Upper lobe of left lung (tissue), 6 donors: ENCODE data around the gene RABEPK. TPM values are rescaled to one million over a fixed set of nuclear protein-coding genes. Genes with fewer than 3 reads are reported as not detected.
"Not testable (repeated sequence)": the region's sequence is repeated elsewhere in the genome, so short reads cannot be mapped to it uniquely, and the experiment has no call there.

Experiments
- ATAC-seq, 2 donors: fragments of 200-7000 bp; cut with Tn5 transposase; one replicate each; pipeline ENCODE4 v1.9.1; 2022; ENCODE audit warnings: mild to moderate bottlenecking in 2 of 2, moderate library complexity in 2 of 2; ENCODE audit not compliant: low FRiP score in 2 of 2
- DNase-seq, 2 donors: peaks; one replicate each; pipeline ENCODE4 v3.0.0-alpha.2; 2019 to 2020
- H3K27ac ChIP-seq, 4 donors: fragments of 200-600 bp; sonication (generic); one replicate each; pipeline ENCODE4 v1.5.1; 2016 to 2019
- H3K27me3 ChIP-seq, 4 donors: fragments of 200-600 bp; sonication (generic); one replicate each; pipeline ENCODE4 v1.5.1; 2017 to 2019
- H3K36me3 ChIP-seq, 4 donors: fragments of 200-600 bp; sonication (generic); one replicate each; pipeline ENCODE4 v1.5.1; 2016 to 2019
- H3K4me1 ChIP-seq, 4 donors: fragments of 200-600 bp; sonication (generic); one replicate each; pipeline ENCODE4 v1.5.1; 2018 to 2019
- H3K4me3 ChIP-seq, 4 donors: fragments of 200-600 bp; sonication (generic); one replicate each; pipeline ENCODE4 v1.5.1; 2017 to 2019; ENCODE audit warnings: mild to moderate bottlenecking in 2 of 4, moderate library complexity in 1 of 4
- H3K9me3 ChIP-seq, 4 donors: fragments of 200-600 bp; sonication (generic); one replicate each; pipeline ENCODE4 v1.5.1; 2018 to 2019
- EP300 ChIP-seq, 4 donors: sonication (generic); formaldehyde crosslinking; IDR thresholded peaks; one replicate each; pipeline ENCODE4 v1.5.1; 2017; ENCODE audit warnings: antibody characterized with exemption in 4 of 4, control low read depth in 2 of 4
- POLR2A ChIP-seq, 4 donors: fragments of 450-650 bp; IDR thresholded peaks; one replicate each; pipeline ENCODE4 v1.5.1; 2016 to 2017; ENCODE audit warnings: antibody characterized with exemption in 4 of 4, mild to moderate bottlenecking in 2 of 4
- POLR2AphosphoS5 ChIP-seq, 2 donors: sonication (generic); formaldehyde crosslinking; IDR thresholded peaks; one replicate each; pipeline ENCODE4 v1.5.1; 2017; ENCODE audit warnings: antibody characterized with exemption in 2 of 2
- WGBS, 2 donors: methylation state at CpG; one replicate each; pipeline ENCODE4 v1.1.5; 2017 to 2018; 5-methylcytosine and 5-hydroxymethylcytosine counted together
- total RNA-seq, 6 donors: library from RNA; depleted of rRNA in 4 of 6; stranded (reverse); fragments of >200 nt in 4 of 6; gene quantifications; one replicate each; pipeline versions ENCODE4 v1.1.0 to v1.2.1, GENCODE V29; 2016 to 2021
- TF ChIP-seq, protein P1 (sequence below), 6 experiments: fragments of 450-650 bp in 4 of 6; fragments of 200-600 bp in 2 of 6; sonication (generic) in 2 of 6; IDR thresholded peaks; one replicate each; pipeline ENCODE4 v1.5.1; 2016 to 2019; ENCODE audit warnings: antibody characterized with exemption in 6 of 6
- donor health status: DM: no; HTN: no; CAD: no; lungs with moderate emphysema.
- donor health status: DM: no; HTN: yes; CAD: no; lungs with severe emphysema.

Gene RABEPK
- total RNA-seq, 6 donors from 2014 or later = 4.9 to 16.6 (median 12.7) TPM

DNA sequence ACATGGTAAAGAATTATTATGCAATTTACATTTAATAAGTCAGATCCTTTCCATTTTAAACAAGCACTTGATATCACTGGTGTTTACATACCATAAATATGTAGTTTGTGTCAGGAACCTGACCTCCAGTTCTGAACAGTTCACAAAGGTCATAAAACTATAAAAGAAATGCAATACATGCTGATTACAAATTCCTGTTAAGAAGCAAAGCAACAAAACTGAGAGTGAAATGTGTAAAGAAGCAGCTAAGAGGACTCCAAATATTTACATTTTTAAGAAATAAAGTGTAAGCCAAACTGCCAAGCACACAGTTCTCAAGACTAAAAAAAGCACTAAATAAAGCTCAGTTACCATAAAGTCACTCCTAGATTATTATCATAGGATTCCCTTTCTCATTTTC, 39.6 kb upstream of the RABEPK start:
- no peak for DNase-seq
- Histone ChIP-seq H3K9me3 (no peaks in the 10 kb centered on the region), H3K27me3 (no peaks in the 10 kb centered on the region), H3K27ac (peak overlapping the region; percentile 18 to 69 (median 35)), H3K36me3 (peaks cover 0 to 23% (median 4%) of the 10 kb centered on the region in 4 donors), H3K4me1 (peaks cover 9 to 20% (median 14%) of the 10 kb centered on the region in 4 donors), H3K4me3 (no peak overlapping the region)
- no peak for ATAC-seq
- TF ChIP-seq POLR2AphosphoS5 (IDR thresholded peaks at IDR 0.05) (no peak), EP300 (IDR thresholded peaks at IDR 0.05) (no peak), POLR2A (IDR thresholded peaks at IDR 0.05) (no peak)
- TF ChIP-seq, protein P1, sequence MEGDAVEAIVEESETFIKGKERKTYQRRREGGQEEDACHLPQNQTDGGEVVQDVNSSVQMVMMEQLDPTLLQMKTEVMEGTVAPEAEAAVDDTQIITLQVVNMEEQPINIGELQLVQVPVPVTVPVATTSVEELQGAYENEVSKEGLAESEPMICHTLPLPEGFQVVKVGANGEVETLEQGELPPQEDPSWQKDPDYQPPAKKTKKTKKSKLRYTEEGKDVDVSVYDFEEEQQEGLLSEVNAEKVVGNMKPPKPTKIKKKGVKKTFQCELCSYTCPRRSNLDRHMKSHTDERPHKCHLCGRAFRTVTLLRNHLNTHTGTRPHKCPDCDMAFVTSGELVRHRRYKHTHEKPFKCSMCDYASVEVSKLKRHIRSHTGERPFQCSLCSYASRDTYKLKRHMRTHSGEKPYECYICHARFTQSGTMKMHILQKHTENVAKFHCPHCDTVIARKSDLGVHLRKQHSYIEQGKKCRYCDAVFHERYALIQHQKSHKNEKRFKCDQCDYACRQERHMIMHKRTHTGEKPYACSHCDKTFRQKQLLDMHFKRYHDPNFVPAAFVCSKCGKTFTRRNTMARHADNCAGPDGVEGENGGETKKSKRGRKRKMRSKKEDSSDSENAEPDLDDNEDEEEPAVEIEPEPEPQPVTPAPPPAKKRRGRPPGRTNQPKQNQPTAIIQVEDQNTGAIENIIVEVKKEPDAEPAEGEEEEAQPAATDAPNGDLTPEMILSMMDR (IDR thresholded peaks at IDR 0.05) = no peak

DNA sequence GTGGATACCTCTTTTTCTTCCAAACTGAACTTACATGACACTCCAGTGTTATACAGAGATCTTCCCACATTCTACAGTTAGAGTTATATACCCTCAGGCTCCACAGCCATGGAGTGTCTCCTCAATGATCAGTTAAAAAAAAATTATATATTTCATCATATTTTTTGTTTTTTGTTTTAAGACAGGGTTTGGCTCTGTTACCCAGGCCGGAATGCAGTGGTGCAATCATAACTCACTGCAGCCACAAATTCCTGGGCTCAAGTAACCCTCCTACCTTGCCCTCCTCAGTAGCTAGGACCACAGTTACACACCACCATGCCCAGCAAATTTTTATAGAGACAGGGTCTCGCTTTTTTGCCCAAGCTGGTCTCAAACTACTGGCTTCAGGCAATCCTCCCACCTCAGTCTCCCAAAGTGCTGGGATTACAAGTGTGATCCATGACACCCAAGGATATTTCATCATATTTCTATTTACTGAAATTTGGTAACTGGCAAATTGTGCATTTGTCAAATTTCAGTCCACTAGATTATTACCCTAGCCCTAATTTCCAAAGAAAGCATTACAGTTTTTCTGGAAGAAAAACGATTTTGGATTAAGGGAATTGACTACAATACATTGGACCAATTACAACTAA, 38.9 kb upstream of the RABEPK start:
- peaks cover 0 to 23% (median 4%) of the 10 kb centered on the region in 4 donors for H3K36me3 ChIP-seq
- peak; percentile 49 to 70 for ATAC-seq
- TF ChIP-seq EP300 (IDR thresholded peaks at IDR 0.05) = no peak
- WGBS, 2 donors = 59 to 63% methylated on average over 3 of the region's 3 CpGs
- no peaks in the 10 kb centered on the region for H3K9me3 ChIP-seq
- no peaks in the 10 kb centered on the region for H3K27me3 ChIP-seq
- peak in 1 of 2 donors; percentile 40 for DNase-seq
- peaks cover 9 to 20% (median 14%) of the 10 kb centered on the region in 4 donors for H3K4me1 ChIP-seq
- H3K27ac ChIP-seq = peak overlapping the region; percentile 24 to 69 (median 35)
- H3K4me3 ChIP-seq = no peak overlapping the region

DNA sequence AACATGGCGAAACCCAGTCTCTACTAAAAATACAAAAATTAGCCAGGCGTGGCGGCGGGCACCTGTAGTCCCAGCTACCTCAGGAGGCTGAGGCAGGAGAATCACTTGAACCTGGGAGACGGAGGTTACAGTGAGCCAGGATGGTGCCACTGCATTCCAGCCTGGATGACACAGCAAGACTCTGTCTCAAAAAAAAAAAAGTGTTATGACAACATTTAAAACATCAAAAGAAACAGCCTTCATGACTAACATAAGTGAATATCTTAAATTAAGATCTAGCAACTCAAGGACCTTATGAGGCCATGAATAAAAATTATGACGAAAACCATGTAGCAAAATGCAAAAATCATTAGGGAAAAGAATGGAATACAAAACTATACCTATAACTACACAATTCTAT, 37.5 kb upstream of the RABEPK start:
- not testable (repeated sequence) for H3K36me3 ChIP-seq, H3K27me3 ChIP-seq, H3K9me3 ChIP-seq, ATAC-seq, H3K27ac ChIP-seq, DNase-seq, H3K4me3 ChIP-seq
- WGBS, 2 donors = 91 to 97% methylated on average over 6 of the region's 6 CpGs
- peaks cover 9 to 20% (median 14%) of the 10 kb centered on the region in 4 donors for H3K4me1 ChIP-seq

DNA sequence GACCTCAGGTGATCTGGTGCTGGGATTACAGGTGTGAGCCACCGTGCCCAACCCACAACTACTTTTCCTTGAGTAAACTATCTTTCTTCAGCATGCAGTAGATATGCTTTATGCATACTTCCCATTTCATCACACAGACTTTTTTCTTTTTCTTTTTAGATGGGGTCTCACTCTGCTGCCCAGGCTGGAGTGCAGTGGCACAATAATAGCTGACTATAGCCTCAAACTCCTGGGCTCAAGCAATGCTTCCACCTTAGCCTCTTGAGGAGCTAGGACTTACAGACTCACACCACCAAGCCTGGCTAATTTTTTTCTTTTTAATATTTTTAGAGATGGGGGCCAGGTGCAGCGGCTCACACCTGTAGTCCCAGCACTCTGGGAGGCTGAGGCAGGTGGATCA, 33.6 kb upstream of the RABEPK start:
- Histone ChIP-seq H3K27ac (no peak overlapping the region), H3K9me3 (no peaks in the 10 kb centered on the region), H3K27me3 (no peaks in the 10 kb centered on the region), H3K4me3 (no peak overlapping the region), H3K36me3 (peaks cover 0 to 27% (median 13%) of the 10 kb centered on the region in 4 donors), H3K4me1 (peaks cover 0 to 4% (median 3%) of the 10 kb centered on the region in 4 donors)
- WGBS, 2 donors = 47 to 94% methylated on average over 2 of the region's 2 CpGs
- no peak for TF ChIP-seq POLR2A (IDR thresholded peaks at IDR 0.05)
- no peak for DNase-seq
- no peak for ATAC-seq

DNA sequence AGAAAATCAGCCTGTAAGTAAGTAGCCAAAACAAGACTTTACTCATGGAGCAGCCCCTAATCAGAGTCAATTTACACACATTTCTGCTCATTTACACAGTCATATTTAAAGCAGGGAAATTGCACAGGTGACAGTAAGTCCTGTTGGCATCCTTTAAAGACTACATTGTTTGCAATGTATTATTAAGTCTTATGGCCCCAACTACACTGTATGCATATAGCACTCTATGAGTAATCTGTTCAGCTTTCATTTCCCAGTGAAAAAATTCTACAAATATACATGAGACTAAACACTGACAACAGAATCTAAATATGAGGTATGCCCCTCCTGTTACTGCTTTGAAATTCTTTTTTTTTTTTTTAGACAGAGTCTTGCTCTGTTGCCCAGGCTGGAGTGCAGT, 30.4 kb upstream of the RABEPK start:
- TF ChIP-seq, protein P1 (IDR thresholded peaks at IDR 0.05) = no peak
- TF ChIP-seq POLR2A (IDR thresholded peaks at IDR 0.05) = no peak
- no peak for TF ChIP-seq POLR2AphosphoS5 (IDR thresholded peaks at IDR 0.05)
- TF ChIP-seq EP300 (IDR thresholded peaks at IDR 0.05) = no peak
- Histone ChIP-seq H3K36me3 (peaks cover 0 to 30% (median 13%) of the 10 kb centered on the region in 4 donors), H3K27ac (no peak overlapping the region), H3K9me3 (no peaks in the 10 kb centered on the region), H3K4me3 (no peak overlapping the region), H3K27me3 (no peaks in the 10 kb centered on the region), H3K4me1 (peaks cover 8 to 27% (median 22%) of the 10 kb centered on the region in 4 donors)
- DNase-seq (no peak), ATAC-seq (no peak)

DNA sequence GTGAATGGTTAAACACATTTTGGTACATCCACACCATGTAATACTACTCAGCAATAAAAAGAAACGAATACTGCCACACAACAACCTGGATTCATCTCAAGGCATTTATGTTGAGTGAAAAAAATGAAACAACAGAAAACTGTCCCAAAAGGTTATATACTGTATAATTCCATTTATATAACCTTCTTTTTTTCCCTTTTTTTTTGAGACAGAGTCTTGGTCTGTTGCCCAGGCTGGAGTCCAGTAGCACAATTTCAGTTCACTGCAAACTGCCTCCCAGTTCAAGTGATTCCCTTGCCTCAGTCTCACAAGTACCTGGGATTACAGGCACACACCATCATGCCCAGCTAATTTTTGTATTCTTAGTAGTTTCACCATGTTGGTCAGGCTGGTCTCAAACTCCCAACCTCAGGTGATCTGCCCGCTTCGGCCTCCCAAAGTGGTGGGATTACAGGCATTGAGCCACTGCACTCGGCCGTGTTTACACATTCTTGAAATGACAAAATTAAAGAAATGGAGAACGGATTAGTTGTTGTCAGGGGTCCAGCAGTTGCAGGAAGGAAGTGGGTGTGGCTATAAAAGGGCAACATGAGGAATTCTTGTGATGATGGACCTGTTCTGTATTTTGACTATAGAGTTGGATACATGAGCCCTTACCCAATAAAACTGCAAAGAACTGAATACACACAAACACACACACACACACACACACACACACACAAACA, 28.1 kb upstream of the RABEPK start:
- H3K9me3 ChIP-seq = no peaks in the 10 kb centered on the region
- no peaks in the 10 kb centered on the region for H3K27me3 ChIP-seq
- peaks cover 10 to 27% (median 22%) of the 10 kb centered on the region in 4 donors for H3K4me1 ChIP-seq
- H3K36me3 ChIP-seq = peaks cover 0 to 29% (median 13%) of the 10 kb centered on the region in 4 donors
- H3K27ac ChIP-seq = peak overlapping the region in 1 of 4 donors; percentile 55
- no peak overlapping the region for H3K4me3 ChIP-seq
- ATAC-seq = no peak
- TF ChIP-seq, protein P1 (IDR thresholded peaks at IDR 0.05) = no peak
- TF ChIP-seq EP300 (IDR thresholded peaks at IDR 0.05) = no peak
- no peak for TF ChIP-seq POLR2A (IDR thresholded peaks at IDR 0.05)
- no peak for TF ChIP-seq POLR2AphosphoS5 (IDR thresholded peaks at IDR 0.05)
- DNase-seq = no peak
- WGBS, 2 donors = 27% methylated on average over 6 of the region's 6 CpGs
